ENCODE data around the gene ZFYVE19. TPM values are rescaled to one million over a fixed set of nuclear protein-coding genes. Genes with fewer than 3 reads are reported as not detected.

Gene ZFYVE19
- total and polyA plus RNA-seq, 2 experiments from 2014 or later: 8.5 to 22.7 TPM

DNA sequence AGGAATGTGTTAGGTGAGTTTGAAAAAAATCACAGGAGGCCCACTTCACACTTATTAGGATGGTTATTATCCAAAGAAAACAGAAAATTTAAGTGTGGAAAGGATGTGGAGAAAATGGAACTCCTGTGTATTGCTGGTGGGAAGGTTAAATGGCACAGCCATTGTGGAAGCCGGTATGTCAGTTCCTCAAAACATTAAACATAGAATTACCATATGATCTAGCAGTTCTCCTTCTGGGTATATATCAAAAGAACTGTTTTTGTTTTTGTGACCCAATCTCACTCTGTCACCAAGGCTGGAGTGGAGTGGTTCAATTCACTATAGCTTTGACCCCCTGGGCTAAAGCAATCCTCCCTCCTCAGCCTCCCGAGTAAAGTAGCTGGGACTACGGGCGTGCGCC is 10.4 kb upstream of the ZFYVE19 start:
- peaks cover 17% of the 10 kb centered on the region; the same call in 2 of the 3 replicates for H3K36me3 Mint-ChIP-seq (ENCODE audit: low read depth)
- DNase-seq (ENCODE audit: low spot score): no peak
- Histone ChIP-seq H3K4me1 (ENCODE audit: insufficient read depth) (peaks cover 50% of the 10 kb centered on the region), H4K20me1 (replicated peaks; ENCODE audit: insufficient read depth) (no peaks in the 10 kb centered on the region; the same call in 1 of the 2 replicates), H3K36me3 (ENCODE audit: insufficient read depth) (no peaks in the 10 kb centered on the region), H3K4me2 (peak overlapping the region; percentile 64), H3F3A (replicated peaks; ENCODE audit: low read depth) (peaks cover 5% of the 10 kb centered on the region; the same call in 1 of the 2 replicates), H3K79me2 (replicated peaks; ENCODE audit: insufficient read depth) (peaks cover 48% of the 10 kb centered on the region), H3K9me2 (ENCODE audit: insufficient read depth) (no peaks in the 10 kb centered on the region), H3K27ac (ENCODE audit: low read depth) (peak overlapping the region; percentile 43; the same call in 1 of the 2 replicates), H3K27me3 (ENCODE audit: insufficient read depth) (no peaks in the 10 kb centered on the region), H3K4me3 (no peak overlapping the region), H2AFZ (no peak overlapping the region)
- H3K4me3 Mint-ChIP-seq: no peak overlapping the region
- H3K4me1 Mint-ChIP-seq: peaks cover 47% of the 10 kb centered on the region
- H3K9me3 Mint-ChIP-seq: no peaks in the 10 kb centered on the region
- no peak for ATAC-seq
- peaks cover 9% of the 10 kb centered on the region for H3K27me3 Mint-ChIP-seq (ENCODE audit: insufficient read depth, low read depth, poor library complexity)
- TF ChIP-seq JUNB (IDR thresholded peaks at IDR 0.05; ENCODE audit: unreplicated experiment) (no peak), EZH2phosphoT487 (IDR thresholded peaks at IDR 0.05; ENCODE audit: unreplicated experiment) (no peak), CTCF (conservative IDR thresholded peaks at IDR 0.05; ENCODE audit: low read depth in 2 of 2) (no peak), CREB1 (CRISPR knock-in tag; IDR thresholded peaks at IDR 0.05; ENCODE audit: low read depth) (no peak), ZNF331 (CRISPR knock-in tag; IDR thresholded peaks at IDR 0.05; ENCODE audit: low read depth) (no peak), ZNF114 (CRISPR knock-in tag; IDR thresholded peaks at IDR 0.05) (no peak), ZNF462 (CRISPR knock-in tag; IDR thresholded peaks at IDR 0.05) (no peak), POLR2AphosphoS5 (IDR thresholded peaks at IDR 0.05; ENCODE audit: low read depth) (no peak), STAT1 (IDR thresholded peaks at IDR 0.05; ENCODE audit: unreplicated experiment) (no peak)
- TF ChIP-seq, protein P1, sequence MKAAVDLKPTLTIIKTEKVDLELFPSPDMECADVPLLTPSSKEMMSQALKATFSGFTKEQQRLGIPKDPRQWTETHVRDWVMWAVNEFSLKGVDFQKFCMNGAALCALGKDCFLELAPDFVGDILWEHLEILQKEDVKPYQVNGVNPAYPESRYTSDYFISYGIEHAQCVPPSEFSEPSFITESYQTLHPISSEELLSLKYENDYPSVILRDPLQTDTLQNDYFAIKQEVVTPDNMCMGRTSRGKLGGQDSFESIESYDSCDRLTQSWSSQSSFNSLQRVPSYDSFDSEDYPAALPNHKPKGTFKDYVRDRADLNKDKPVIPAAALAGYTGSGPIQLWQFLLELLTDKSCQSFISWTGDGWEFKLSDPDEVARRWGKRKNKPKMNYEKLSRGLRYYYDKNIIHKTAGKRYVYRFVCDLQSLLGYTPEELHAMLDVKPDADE (IDR thresholded peaks at IDR 0.05): no peak
- TF ChIP-seq, protein P2, sequence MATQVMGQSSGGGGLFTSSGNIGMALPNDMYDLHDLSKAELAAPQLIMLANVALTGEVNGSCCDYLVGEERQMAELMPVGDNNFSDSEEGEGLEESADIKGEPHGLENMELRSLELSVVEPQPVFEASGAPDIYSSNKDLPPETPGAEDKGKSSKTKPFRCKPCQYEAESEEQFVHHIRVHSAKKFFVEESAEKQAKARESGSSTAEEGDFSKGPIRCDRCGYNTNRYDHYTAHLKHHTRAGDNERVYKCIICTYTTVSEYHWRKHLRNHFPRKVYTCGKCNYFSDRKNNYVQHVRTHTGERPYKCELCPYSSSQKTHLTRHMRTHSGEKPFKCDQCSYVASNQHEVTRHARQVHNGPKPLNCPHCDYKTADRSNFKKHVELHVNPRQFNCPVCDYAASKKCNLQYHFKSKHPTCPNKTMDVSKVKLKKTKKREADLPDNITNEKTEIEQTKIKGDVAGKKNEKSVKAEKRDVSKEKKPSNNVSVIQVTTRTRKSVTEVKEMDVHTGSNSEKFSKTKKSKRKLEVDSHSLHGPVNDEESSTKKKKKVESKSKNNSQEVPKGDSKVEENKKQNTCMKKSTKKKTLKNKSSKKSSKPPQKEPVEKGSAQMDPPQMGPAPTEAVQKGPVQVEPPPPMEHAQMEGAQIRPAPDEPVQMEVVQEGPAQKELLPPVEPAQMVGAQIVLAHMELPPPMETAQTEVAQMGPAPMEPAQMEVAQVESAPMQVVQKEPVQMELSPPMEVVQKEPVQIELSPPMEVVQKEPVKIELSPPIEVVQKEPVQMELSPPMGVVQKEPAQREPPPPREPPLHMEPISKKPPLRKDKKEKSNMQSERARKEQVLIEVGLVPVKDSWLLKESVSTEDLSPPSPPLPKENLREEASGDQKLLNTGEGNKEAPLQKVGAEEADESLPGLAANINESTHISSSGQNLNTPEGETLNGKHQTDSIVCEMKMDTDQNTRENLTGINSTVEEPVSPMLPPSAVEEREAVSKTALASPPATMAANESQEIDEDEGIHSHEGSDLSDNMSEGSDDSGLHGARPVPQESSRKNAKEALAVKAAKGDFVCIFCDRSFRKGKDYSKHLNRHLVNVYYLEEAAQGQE (IDR thresholded peaks at IDR 0.05; ENCODE audit: unreplicated experiment): no peak
- peak overlapping the region; percentile 47; the same call in 1 of the 2 replicates for H3K27ac Mint-ChIP-seq
